HG03558 (cell line): ENCODE measurements around the gene ETS1.

ENCODE experiments used
- ATAC-seq: cut with Tn5 transposase; IDR thresholded peaks from one replicate; pipeline ENCODE4 v1.9.1; 2021; ENCODE audit warnings: moderate number of reproducible peaks; ENCODE audit not compliant: unreplicated experiment; ENCODE audit errors: extremely low read depth

The ETS1 gene

DNA sequence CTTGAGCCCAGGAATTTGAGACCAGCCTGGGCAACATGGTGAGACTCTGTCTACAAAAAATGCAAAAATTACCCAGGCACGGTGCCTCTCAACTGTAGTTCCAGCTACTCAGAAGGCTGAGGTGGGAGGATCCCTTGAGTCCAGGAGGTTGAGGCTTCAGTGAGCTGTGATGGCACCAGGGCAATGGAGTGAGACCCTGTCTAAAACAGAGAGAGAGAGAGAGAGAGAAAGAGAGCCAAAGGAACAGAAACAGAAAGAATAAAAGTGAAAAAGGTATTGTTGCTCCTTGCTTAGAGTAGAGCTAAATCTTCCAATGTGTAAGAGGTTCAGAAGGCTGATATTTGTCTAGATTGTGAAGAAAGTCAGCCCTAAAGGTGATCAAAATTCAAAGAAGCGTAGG is 8.9 kb upstream of the ETS1 start:
- no peak for ATAC-seq

DNA sequence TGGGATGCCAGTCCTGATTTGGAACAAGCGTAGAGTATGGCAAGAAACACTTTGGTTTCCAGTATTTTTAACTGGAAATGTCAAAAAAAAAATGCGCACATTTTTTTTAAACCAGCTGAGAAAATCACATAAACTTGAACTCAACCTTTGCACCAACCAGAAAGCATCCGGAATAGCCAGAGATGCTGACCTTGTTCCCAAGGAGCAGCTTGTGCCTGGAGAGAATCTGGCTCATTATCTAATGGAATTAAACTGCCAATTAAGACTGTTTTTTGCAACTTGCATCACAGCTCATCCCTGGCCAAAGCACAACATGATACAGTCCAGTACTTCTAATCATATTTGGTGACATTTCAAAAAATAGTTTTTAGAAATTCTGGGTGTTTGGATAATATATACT is 8.4 kb upstream of the ETS1 start:
- no peak for ATAC-seq

DNA sequence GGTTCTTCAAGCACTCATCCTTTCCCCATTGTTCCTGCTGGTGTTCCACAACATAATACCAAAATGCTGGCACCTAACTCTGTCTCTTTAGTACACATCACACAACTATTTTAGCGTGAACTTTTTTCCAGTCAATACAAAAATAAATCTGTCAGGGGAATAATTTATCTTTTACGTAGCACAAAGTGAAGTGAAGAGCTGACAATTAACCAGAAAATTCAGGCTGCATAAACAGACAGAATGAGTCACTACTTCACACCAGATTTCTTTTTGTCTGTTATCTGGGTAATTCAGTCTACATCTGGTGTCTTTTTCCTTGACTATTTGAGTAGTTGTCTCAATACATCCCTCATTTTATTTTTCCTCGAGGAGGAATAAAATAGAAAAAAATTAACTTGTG is 7.9 kb upstream of the ETS1 start:
- no peak for ATAC-seq

DNA sequence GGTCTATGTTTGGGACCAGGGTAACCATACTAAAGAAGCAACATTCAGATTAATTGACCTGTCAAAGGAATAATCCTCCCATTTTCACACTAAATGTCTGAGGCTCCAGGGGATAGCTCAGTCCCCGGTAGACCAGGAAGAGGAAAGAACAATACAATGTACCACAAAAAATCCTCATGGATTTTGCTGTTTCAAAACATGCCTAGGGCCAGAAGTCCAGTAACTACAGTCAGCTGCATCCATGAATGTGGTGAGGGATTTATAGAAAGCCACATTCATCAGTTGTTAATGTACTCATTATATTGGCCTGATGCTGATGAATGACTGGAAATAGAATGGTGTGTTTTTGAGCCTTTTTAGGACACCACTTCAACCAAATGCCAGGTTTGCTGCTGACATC is 6.9 kb upstream of the ETS1 start:
- no peak for ATAC-seq

GRCh38 chr11:128593281-128593680 is 5.9 kb upstream of the ETS1 start:
- no peak for ATAC-seq

- ATAC-seq = no peak
These were observed 5.1 kb upstream of the ETS1 start for GRCh38 chr11:128592454-128592853.

- no peak for ATAC-seq
These were observed 3.2 kb upstream of the ETS1 start for GRCh38 chr11:128590587-128590986.

DNA sequence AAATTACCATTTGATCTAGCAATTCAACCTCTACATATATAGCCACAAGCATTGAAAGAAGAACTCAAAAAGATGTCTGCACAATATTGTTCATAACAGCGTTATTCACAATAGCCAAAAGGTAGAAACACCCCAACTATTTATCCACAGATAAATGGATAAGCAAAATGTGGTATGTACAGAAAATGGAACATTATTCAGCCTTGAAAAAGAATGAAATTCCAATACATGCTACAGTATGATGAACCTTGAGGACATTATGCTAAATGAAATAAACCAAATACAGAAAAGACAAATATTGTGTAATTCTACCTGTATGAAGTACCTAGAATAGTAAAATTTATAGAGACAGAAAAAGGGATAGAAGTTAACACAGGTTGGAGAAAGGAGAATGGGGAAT is 2.6 kb upstream of the ETS1 start:
- ATAC-seq = no peak

- ATAC-seq = no peak
These were observed 735 bp upstream of the ETS1 start for GRCh38 chr11:128588093-128588492.

- ATAC-seq = no peak
These were observed 669 bp downstream of the ETS1 start for GRCh38 chr11:128586689-128587088.

GRCh38 chr11:128585498-128586238 is 1.7 kb downstream of the ETS1 start:
- ATAC-seq = no peak

DNA sequence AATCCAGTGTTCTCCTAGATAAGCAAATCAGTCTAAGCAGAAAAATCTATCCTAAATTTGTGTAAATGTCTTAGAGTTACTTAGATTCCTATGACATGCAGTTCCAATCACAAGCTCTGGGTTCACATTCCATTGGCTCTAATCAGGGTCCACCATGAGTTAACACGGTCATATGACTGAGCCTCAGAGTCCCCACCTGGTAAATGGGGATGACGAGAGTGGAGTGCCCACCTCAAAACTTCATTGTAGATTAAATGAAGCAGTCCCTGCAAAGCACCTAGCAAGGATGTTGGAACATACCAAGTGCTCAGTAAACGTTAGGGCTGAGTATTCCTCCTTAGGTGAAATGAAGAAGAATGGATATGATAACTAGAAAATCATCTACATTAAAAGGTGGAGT is 3.1 kb downstream of the ETS1 start:
- ATAC-seq = no peak

GRCh38 chr11:128582496-128583366 is 4.6 kb downstream of the ETS1 start:
- no peak for ATAC-seq

- no peak for ATAC-seq
These were observed 5.6 kb downstream of the ETS1 start for GRCh38 chr11:128581561-128582272.

DNA sequence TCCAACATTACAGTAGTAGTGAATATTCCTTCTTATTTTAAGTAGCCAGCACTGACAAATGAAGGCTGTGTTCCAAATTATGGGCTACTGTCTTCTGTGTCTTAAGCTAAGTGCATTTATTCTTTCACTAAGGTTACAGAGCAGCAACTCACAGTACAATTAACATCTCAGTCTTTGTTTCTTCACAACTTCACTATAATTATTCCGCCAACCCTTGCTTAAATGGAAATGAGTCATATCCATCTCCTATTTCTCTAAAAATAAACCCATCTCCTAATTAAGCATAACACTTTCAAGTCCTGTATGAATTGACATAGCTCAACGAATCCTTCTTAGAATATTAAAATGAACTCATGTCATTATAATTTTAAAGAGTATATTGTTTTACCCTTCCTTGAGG is 6.7 kb downstream of the ETS1 start:
- no peak for ATAC-seq

DNA sequence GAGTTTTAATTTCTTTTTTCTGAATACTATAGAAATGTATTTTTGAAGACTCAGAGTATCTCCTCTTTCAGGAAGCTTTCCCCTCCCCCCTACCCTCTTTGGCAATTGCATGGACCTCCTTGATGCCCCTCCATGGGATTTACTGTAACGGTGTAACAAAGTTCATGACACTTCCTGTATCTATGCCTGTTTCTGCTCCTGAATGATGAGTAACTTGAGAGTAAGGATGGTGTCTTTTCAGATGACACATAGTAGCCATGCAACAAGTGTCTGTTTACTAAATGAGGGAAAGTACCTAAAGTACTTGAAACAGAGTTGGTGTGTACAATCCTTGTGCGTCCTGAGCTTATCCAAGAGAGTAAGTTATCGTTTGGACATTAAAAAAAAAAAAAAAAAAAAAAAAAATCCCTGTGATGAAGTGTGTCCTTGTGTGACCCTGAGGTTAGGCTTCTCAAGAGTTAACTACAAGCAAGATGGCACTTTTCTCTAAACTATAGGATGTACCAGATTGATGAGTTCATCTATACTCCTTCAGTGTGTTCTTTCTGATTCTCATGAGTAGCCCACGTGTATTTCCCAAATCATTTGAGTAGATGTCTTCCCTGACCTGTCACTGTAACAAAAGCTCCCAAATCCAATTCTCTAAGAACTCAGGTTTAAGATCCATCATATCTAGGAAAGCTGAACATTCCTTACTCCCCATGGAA is 7.4 kb downstream of the ETS1 start:
- peak; percentile 80 for ATAC-seq

DNA sequence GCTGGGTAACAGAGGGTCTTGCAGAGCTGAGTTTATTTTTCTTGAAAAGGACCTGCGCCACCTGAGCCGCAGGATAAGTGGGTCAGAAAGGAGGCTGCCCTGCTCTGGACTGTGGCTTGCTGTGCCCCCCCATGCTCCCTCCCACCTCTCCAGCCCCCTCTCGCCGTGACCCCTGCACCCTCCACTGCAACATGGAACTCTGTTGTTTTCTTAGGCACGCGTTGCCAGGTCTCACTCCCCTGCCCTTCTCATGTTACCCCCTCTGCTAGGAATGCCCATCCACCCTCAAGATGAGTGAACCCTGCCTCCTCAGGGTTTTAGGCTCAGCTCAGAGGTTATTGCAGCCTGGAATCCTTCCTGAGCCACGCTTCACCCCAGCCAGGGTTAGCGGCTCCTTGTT is 10.8 kb downstream of the ETS1 start:
- no peak for ATAC-seq

- no peak for ATAC-seq
These were observed 11.4 kb downstream of the ETS1 start for GRCh38 chr11:128575961-128576350.

- ATAC-seq = no peak
These were observed 12.0 kb downstream of the ETS1 start for GRCh38 chr11:128575174-128575960.

GRCh38 chr11:128574576-128575011 is 12.8 kb downstream of the ETS1 start:
- no peak for ATAC-seq
